K562 (cell line): ENCODE data around the gene TMC6. TPM values are rescaled to one million over a fixed set of nuclear protein-coding genes. Genes with fewer than 3 reads are reported as not detected.

Experiments used
- CBX2 ChIP-seq: fragments of 200-600 bp; sonication (generic); IDR thresholded peaks from one replicate; pipeline ENCODE4 v1.6.1; 2012; ENCODE audit warnings: mild to moderate bottlenecking, low read length, inconsistent platforms; ENCODE audit not compliant: insufficient read depth, poor library complexity, severe bottlenecking
- CHD4 ChIP-seq: fragments of 200-600 bp; sonication (generic); IDR thresholded peaks from 3 replicates; pipeline ENCODE4 v1.6.1; 2012; ENCODE audit warnings: low read depth, mild to moderate bottlenecking, mixed read lengths, low read length, inconsistent platforms; ENCODE audit not compliant: insufficient read depth, insufficient replicate concordance, poor library complexity, severe bottlenecking
- GABPA ChIP-seq: fragments of 200-800 bp; sonication (Bioruptor generic); conservative IDR thresholded peaks from 2 replicates; pipeline ENCODE4 v1.6.1; 2016; ENCODE audit warnings: low read depth, missing genetic modification characterization, missing compliant biosample characterization
- HMG20A ChIP-seq: fragments of 450-650 bp; formaldehyde crosslinking; conservative IDR thresholded peaks from 2 replicates; pipeline ENCODE4 v1.4.0; 2020; ENCODE audit warnings: mild to moderate bottlenecking, mixed read lengths
- MYC ChIP-seq, 2 experiments: fragments of 250-450 bp in 1 of 2; sonication (Bioruptor Pico) in 1 of 2; IDR thresholded peaks; 2 replicates each; pipeline versions ENCODE4 v1.5.1 to v1.6.1; 2012 to 2021; ENCODE audit warnings: low read depth in 2 of 2, borderline replicate concordance in 1 of 2, improper control_type of control experiment in 1 of 2, low read length in 1 of 2, mild to moderate bottlenecking in 1 of 2, moderate library complexity in 1 of 2
- RNF2 ChIP-seq: sonication (generic); IDR thresholded peaks from 2 replicates; pipeline ENCODE4 v1.6.1; 2016
- TCFL5 ChIP-seq: fragments of 250-450 bp; sonication (Bioruptor Pico); conservative IDR thresholded peaks from 2 replicates; pipeline ENCODE4 v1.6.1; 2021; ENCODE audit warnings: mild to moderate bottlenecking, moderate library complexity, matching md5 sums
- ZNF24 ChIP-seq: fragments of 450-650 bp; IDR thresholded peaks from 2 replicates; pipeline ENCODE4 v1.6.1; 2016
- polyA plus RNA-seq, 8 experiments: library from polyadenylated mRNA; depleted of rRNA in 4 of 8; stranded (reverse) in 5 of 8; unstranded in 3 of 8; fragments of >200 nt; fragmentation: Nextera tagmentation in 2 of 8; fragmentation: Illumina TruSeq in 1 of 8; extraction: Ambion mirVana in 2 of 8; extraction: Trizol in 1 of 8; gene quantifications; 2 replicates each; pipeline versions ENCODE4 v1.2.1 to v1.2.3, GENCODE V29; 2011 to 2014; ENCODE audit warnings: inconsistent platforms in 1 of 8, missing spikeins in 1 of 8
- total RNA-seq, 7 experiments: library from RNA; depleted of rRNA in 6 of 7; stranded (reverse); fragments of >200 nt in 6 of 7; fragmentation: Illumina TruSeq in 2 of 7; extraction: Trizol in 2 of 7; gene quantifications; 2 replicates each; pipeline versions ENCODE4 v1.2.1 to v1.2.3, GENCODE V29; 2011 to 2021; ENCODE audit warnings: low replicate concordance in 1 of 7
- TF ChIP-seq, protein P1 (sequence below): sonication (generic); formaldehyde crosslinking; IDR thresholded peaks from 2 replicates; pipeline ENCODE4 v1.8.0; 2022; ENCODE audit warnings: mild to moderate bottlenecking, missing genetic modification reagents
- TF ChIP-seq, protein P2 (sequence below), 2 experiments: fragments of 250-450 bp in 1 of 2; fragments of 450-650 bp in 1 of 2; sonication (Bioruptor Pico) in 1 of 2; IDR thresholded peaks; 2 replicates each; pipeline versions ENCODE4 v1.6.1 to v1.8.0; 2016 to 2021; ENCODE audit warnings: mild to moderate bottlenecking in 2 of 2, moderate library complexity in 2 of 2, missing compliant biosample characterization in 1 of 2, missing genetic modification characterization in 1 of 2
- TF ChIP-seq, protein P3 (sequence below): sonication (generic); formaldehyde crosslinking; IDR thresholded peaks from 2 replicates; pipeline ENCODE4 v1.8.0; 2023; ENCODE audit warnings: mild to moderate bottlenecking, missing genetic modification reagents
- TF ChIP-seq, protein P4 (sequence below): sonication (generic); formaldehyde crosslinking; IDR thresholded peaks from 2 replicates; pipeline ENCODE4 v1.9.0; 2022; ENCODE audit warnings: mild to moderate bottlenecking, missing genetic modification reagents
- TF ChIP-seq, protein P5 (sequence below), 2 experiments: fragments of 450-650 bp; conservative IDR thresholded peaks; 2 replicates each; pipeline ENCODE4 v1.6.1; 2017; ENCODE audit warnings: mild to moderate bottlenecking in 2 of 2, moderate library complexity in 2 of 2

TMC6 gene
- total and polyA plus RNA-seq, 9 of the 15 experiments (the other 6 are each of a cell fraction or from before 2014, with no cell fraction given), result 4.1 to 351 (median 66.9) TPM

DNA sequence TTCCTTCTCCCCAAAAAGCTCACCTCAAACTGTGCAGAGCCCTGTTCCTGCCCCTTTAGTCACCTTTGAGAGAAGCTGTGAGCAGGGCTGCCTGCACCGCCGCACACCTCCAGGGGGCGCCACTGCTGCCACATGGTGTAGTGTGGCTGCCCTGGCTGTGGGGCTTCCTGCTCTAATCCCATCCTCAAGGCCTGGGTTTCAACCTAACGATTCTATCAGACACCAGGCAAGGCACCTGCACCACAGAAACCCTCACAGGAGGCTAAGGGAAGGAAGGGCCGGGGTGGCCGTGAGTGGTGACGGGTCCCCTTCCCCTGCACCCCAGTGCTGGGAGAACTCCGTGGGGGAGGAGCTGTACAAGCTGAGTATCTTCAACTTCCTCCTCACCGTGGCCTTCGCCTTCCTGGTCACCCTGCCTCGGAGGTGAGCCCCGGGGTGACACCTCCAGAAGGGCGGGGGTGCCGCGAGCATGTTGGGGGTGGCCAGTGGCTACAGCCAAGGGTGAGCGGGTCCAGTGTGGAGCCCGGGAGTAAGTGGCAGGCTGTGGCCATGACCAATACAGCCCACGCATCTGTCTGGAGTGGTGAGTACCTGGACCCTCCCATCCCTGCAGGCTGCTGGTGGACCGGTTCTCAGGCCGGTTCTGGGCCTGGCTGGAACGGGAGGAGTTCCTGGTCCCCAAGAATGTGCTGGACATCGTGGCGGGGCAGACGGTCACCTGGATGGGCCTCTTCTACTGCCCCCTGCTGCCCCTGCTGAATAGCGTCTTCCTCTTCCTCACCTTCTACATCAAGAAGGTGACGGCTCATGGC is 9.0 kb upstream of the TMC6 start (continued):
- TF ChIP-seq, protein P1, sequence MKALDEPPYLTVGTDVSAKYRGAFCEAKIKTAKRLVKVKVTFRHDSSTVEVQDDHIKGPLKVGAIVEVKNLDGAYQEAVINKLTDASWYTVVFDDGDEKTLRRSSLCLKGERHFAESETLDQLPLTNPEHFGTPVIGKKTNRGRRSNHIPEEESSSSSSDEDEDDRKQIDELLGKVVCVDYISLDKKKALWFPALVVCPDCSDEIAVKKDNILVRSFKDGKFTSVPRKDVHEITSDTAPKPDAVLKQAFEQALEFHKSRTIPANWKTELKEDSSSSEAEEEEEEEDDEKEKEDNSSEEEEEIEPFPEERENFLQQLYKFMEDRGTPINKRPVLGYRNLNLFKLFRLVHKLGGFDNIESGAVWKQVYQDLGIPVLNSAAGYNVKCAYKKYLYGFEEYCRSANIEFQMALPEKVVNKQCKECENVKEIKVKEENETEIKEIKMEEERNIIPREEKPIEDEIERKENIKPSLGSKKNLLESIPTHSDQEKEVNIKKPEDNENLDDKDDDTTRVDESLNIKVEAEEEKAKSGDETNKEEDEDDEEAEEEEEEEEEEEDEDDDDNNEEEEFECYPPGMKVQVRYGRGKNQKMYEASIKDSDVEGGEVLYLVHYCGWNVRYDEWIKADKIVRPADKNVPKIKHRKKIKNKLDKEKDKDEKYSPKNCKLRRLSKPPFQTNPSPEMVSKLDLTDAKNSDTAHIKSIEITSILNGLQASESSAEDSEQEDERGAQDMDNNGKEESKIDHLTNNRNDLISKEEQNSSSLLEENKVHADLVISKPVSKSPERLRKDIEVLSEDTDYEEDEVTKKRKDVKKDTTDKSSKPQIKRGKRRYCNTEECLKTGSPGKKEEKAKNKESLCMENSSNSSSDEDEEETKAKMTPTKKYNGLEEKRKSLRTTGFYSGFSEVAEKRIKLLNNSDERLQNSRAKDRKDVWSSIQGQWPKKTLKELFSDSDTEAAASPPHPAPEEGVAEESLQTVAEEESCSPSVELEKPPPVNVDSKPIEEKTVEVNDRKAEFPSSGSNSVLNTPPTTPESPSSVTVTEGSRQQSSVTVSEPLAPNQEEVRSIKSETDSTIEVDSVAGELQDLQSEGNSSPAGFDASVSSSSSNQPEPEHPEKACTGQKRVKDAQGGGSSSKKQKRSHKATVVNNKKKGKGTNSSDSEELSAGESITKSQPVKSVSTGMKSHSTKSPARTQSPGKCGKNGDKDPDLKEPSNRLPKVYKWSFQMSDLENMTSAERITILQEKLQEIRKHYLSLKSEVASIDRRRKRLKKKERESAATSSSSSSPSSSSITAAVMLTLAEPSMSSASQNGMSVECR (CRISPR knock-in tag), result peak; percentile 81
- TF ChIP-seq, protein P2, sequence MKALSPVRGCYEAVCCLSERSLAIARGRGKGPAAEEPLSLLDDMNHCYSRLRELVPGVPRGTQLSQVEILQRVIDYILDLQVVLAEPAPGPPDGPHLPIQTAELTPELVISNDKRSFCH (CRISPR knock-in tag; IDR thresholded peaks at IDR 0.05), result no peak
- TF ChIP-seq, protein P2 (tag; IDR thresholded peaks at IDR 0.05), result peak; percentile 80
- peak; percentile 80; the same call in 1 of the 2 replicates for TF ChIP-seq ZNF24
- TF ChIP-seq TCFL5 (CRISPR knock-in tag), result no peak
- TF ChIP-seq, protein P3, sequence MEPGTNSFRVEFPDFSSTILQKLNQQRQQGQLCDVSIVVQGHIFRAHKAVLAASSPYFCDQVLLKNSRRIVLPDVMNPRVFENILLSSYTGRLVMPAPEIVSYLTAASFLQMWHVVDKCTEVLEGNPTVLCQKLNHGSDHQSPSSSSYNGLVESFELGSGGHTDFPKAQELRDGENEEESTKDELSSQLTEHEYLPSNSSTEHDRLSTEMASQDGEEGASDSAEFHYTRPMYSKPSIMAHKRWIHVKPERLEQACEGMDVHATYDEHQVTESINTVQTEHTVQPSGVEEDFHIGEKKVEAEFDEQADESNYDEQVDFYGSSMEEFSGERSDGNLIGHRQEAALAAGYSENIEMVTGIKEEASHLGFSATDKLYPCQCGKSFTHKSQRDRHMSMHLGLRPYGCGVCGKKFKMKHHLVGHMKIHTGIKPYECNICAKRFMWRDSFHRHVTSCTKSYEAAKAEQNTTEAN (CRISPR knock-in tag), result peak; percentile 27
- TF ChIP-seq CBX2, result no peak
- TF ChIP-seq, protein P4, sequence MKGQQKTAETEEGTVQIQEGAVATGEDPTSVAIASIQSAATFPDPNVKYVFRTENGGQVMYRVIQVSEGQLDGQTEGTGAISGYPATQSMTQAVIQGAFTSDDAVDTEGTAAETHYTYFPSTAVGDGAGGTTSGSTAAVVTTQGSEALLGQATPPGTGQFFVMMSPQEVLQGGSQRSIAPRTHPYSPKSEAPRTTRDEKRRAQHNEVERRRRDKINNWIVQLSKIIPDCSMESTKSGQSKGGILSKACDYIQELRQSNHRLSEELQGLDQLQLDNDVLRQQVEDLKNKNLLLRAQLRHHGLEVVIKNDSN (CRISPR knock-in tag), result peak; percentile 29; the same call in 1 of the 2 replicates
- peak; percentile 38; the same call in 1 of the 2 replicates for TF ChIP-seq RNF2
- TF ChIP-seq, protein P5, sequence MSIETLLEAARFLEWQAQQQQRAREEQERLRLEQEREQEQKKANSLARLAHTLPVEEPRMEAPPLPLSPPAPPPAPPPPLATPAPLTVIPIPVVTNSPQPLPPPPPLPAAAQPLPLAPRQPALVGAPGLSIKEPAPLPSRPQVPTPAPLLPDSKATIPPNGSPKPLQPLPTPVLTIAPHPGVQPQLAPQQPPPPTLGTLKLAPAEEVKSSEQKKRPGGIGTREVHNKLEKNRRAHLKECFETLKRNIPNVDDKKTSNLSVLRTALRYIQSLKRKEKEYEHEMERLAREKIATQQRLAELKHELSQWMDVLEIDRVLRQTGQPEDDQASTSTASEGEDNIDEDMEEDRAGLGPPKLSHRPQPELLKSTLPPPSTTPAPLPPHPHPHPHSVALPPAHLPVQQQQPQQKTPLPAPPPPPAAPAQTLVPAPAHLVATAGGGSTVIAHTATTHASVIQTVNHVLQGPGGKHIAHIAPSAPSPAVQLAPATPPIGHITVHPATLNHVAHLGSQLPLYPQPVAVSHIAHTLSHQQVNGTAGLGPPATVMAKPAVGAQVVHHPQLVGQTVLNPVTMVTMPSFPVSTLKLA (conservative IDR thresholded peaks at IDR 0.05), result peak; percentile 52 to 54; a peak in 3 of 4 replicates
- TF ChIP-seq GABPA (tag), result 0 out of 2 replicates have a peak, but pooled peaks have one; percentile 22
- peak; percentile 97 for TF ChIP-seq MYC (IDR thresholded peaks at IDR 0.05; ENCODE audit: low read depth, low read length)
- peak; percentile 64; the same call in 1 of the 2 replicates for TF ChIP-seq MYC (CRISPR knock-in tag; IDR thresholded peaks at IDR 0.05; ENCODE audit: borderline replicate concordance, low read depth)
- TF ChIP-seq CHD4, result peak; percentile 100
- no peak for TF ChIP-seq HMG20A (CRISPR knock-in tag)
